SK-N-SH treated with all-trans-retinoic acid at 6 μM for 48 hours (cell line): Measurements from ENCODE around the gene MUC21.

Experiments
- ATAC-seq: fragments of 200-7000 bp; cut with Tn5 transposase; 3 replicates; pipeline ENCODE4 v1.9.1; 2020; ENCODE audit warnings: mild to moderate bottlenecking, moderate library complexity
- ARNTL ChIP-seq: fragments of 450-650 bp; formaldehyde crosslinking; IDR thresholded peaks from 2 replicates; pipeline ENCODE4 v1.5.0; 2020; ENCODE audit warnings: low read depth, mild to moderate bottlenecking, moderate library complexity, borderline replicate concordance
- BACH2 ChIP-seq: fragments of 250-450 bp; sonication (Bioruptor Pico); IDR thresholded peaks from 2 replicates; pipeline ENCODE4 v1.9.0; 2021; ENCODE audit warnings: mild to moderate bottlenecking, borderline replicate concordance
- CSDC2 ChIP-seq: fragments of 250-450 bp; sonication (Bioruptor Pico); IDR thresholded peaks from 2 replicates; pipeline ENCODE4 v1.5.0; 2020; ENCODE audit warnings: mild to moderate bottlenecking, moderate library complexity
- ESRRG ChIP-seq: fragments of 250-450 bp; sonication (Bioruptor Pico); IDR thresholded peaks from 2 replicates; pipeline ENCODE4 v1.6.1; 2021; ENCODE audit warnings: mild to moderate bottlenecking
- GLIS3 ChIP-seq: fragments of 250-450 bp; sonication (Bioruptor Pico); IDR thresholded peaks from 2 replicates; pipeline ENCODE4 v1.5.0; 2020; ENCODE audit warnings: mild to moderate bottlenecking, moderate library complexity
- OSR1 ChIP-seq: fragments of 250-450 bp; sonication (Bioruptor Pico); IDR thresholded peaks from 2 replicates; pipeline ENCODE4 v1.8.0; 2022; ENCODE audit warnings: moderate library complexity, mild to moderate bottlenecking, inconsistent platforms
- PATZ1 ChIP-seq: fragments of 250-450 bp; sonication (Bioruptor Pico); IDR thresholded peaks from 2 replicates; pipeline ENCODE4 v1.8.0; 2020; ENCODE audit warnings: mild to moderate bottlenecking, moderate library complexity, borderline replicate concordance
- PPARA ChIP-seq: fragments of 250-450 bp; sonication (Bioruptor Pico); IDR thresholded peaks from 2 replicates; pipeline ENCODE4 v1.5.0; 2020; ENCODE audit warnings: mild to moderate bottlenecking, borderline replicate concordance
- RARB ChIP-seq: fragments of 250-450 bp; sonication (Bioruptor Pico); IDR thresholded peaks from 2 replicates; pipeline ENCODE4 v1.8.0; 2021; ENCODE audit warnings: mild to moderate bottlenecking, moderate library complexity
- TCF4 ChIP-seq: fragments of 250-450 bp; sonication (Bioruptor Pico); IDR thresholded peaks from 2 replicates; pipeline ENCODE4 v1.8.0; 2021; ENCODE audit warnings: mild to moderate bottlenecking, moderate library complexity, borderline replicate concordance
- TOX ChIP-seq: fragments of 250-450 bp; sonication (Bioruptor Pico); IDR thresholded peaks from 2 replicates; pipeline ENCODE4 v1.8.0; 2021; ENCODE audit warnings: mild to moderate bottlenecking, moderate library complexity, borderline replicate concordance
- TSHZ2 ChIP-seq: fragments of 250-450 bp; sonication (Bioruptor Pico); IDR thresholded peaks from 2 replicates; pipeline ENCODE4 v1.5.0; 2020; ENCODE audit warnings: mild to moderate bottlenecking, moderate library complexity
- ZC3H10 ChIP-seq: fragments of 250-450 bp; sonication (Bioruptor Pico); IDR thresholded peaks from 2 replicates; pipeline ENCODE4 v1.5.1; 2021; ENCODE audit warnings: mild to moderate bottlenecking, moderate library complexity
- ZFP3 ChIP-seq: fragments of 250-450 bp; sonication (Bioruptor Pico); IDR thresholded peaks from 2 replicates; pipeline ENCODE4 v1.5.0; 2020; ENCODE audit warnings: mild to moderate bottlenecking, moderate library complexity
- ZFP30 ChIP-seq: fragments of 450-650 bp; formaldehyde crosslinking; IDR thresholded peaks from 2 replicates; pipeline ENCODE4 v1.5.0; 2022; ENCODE audit warnings: mild to moderate bottlenecking, moderate library complexity
- ZNF565 ChIP-seq: fragments of 450-650 bp; formaldehyde crosslinking; conservative IDR thresholded peaks from 2 replicates; pipeline ENCODE4 v1.5.0; 2020; ENCODE audit warnings: low read depth, mild to moderate bottlenecking, moderate library complexity
- ZNF70 ChIP-seq: fragments of 450-650 bp; formaldehyde crosslinking; IDR thresholded peaks from 2 replicates; pipeline ENCODE4 v1.5.0; 2020; ENCODE audit warnings: mild to moderate bottlenecking, moderate library complexity
- ZNF8 ChIP-seq: fragments of 450-650 bp; formaldehyde crosslinking; IDR thresholded peaks from 2 replicates; pipeline ENCODE4 v1.5.0; 2020; ENCODE audit warnings: mild to moderate bottlenecking, moderate library complexity
- TF ChIP-seq, protein P1 (sequence below): fragments of 250-450 bp; sonication (Bioruptor Pico); IDR thresholded peaks from 2 replicates; pipeline ENCODE4 v1.5.1; 2020; ENCODE audit warnings: low read depth, mild to moderate bottlenecking, moderate library complexity
- TF ChIP-seq, protein P2 (sequence below): fragments of 250-450 bp; sonication (Bioruptor Pico); IDR thresholded peaks from 2 replicates; pipeline ENCODE4 v1.8.0; 2021; ENCODE audit warnings: low read depth, mild to moderate bottlenecking, moderate library complexity, borderline replicate concordance
- TF ChIP-seq, protein P3 (sequence below): fragments of 250-450 bp; sonication (Bioruptor Pico); IDR thresholded peaks from 2 replicates; pipeline ENCODE4 v1.5.1; 2021; ENCODE audit warnings: mild to moderate bottlenecking, moderate library complexity

MUC21 gene

DNA sequence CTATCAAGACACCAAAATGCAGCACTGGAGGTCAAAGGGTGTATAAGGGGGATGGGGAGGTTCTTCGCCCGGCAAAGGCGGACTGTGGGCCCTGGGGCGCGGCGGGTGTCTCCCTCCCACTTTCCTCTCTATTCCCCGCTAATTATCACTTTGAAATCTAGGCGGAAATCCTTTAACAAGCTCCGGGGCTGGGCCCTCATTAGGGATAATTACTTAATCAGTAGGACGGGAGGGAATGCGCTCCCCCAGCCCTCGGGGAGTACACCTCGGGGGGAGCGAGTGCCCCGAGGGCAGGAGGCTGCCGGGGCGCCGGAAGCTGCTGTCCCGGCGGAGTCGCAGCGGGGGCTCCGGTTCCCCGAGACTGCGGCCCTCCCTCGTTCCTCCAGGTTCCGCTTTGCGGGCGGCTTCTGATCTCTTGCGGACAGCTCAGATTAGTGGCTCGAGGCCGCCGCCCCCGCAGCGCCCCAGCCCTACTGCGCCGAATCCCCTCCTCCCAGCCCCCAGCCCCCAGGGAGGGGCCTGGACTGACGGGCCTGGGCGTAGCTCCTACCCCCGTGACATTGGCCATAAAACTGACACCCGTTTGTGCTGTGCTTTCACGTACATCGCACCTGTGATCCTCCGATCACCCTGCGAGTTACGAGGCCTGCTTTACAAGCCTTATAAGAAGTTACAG lies 28.0 kb upstream of the MUC21 start:
- ATAC-seq: peak; percentile 78
- TF ChIP-seq PATZ1 (CRISPR knock-in tag): no peak
- TF ChIP-seq, protein P1, sequence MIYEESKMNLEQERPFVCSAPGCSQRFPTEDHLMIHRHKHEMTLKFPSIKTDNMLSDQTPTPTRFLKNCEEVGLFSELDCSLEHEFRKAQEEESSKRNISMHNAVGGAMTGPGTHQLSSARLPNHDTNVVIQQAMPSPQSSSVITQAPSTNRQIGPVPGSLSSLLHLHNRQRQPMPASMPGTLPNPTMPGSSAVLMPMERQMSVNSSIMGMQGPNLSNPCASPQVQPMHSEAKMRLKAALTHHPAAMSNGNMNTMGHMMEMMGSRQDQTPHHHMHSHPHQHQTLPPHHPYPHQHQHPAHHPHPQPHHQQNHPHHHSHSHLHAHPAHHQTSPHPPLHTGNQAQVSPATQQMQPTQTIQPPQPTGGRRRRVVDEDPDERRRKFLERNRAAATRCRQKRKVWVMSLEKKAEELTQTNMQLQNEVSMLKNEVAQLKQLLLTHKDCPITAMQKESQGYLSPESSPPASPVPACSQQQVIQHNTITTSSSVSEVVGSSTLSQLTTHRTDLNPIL: no peak
- no peak for TF ChIP-seq ZNF8 (CRISPR knock-in tag)
- TF ChIP-seq ZNF70 (CRISPR knock-in tag): no peak
- no peak for TF ChIP-seq OSR1 (CRISPR knock-in tag)
- no peak for TF ChIP-seq TSHZ2 (CRISPR knock-in tag)
- no peak for TF ChIP-seq TCF4 (CRISPR knock-in tag)
- no peak for TF ChIP-seq GLIS3 (CRISPR knock-in tag)
- no peak for TF ChIP-seq TOX (CRISPR knock-in tag)
- TF ChIP-seq ZNF565 (CRISPR knock-in tag): no peak
- TF ChIP-seq BACH2 (CRISPR knock-in tag): no peak

- no peak for ATAC-seq
- TF ChIP-seq TCF4 (CRISPR knock-in tag): no peak
- TF ChIP-seq, protein P2, sequence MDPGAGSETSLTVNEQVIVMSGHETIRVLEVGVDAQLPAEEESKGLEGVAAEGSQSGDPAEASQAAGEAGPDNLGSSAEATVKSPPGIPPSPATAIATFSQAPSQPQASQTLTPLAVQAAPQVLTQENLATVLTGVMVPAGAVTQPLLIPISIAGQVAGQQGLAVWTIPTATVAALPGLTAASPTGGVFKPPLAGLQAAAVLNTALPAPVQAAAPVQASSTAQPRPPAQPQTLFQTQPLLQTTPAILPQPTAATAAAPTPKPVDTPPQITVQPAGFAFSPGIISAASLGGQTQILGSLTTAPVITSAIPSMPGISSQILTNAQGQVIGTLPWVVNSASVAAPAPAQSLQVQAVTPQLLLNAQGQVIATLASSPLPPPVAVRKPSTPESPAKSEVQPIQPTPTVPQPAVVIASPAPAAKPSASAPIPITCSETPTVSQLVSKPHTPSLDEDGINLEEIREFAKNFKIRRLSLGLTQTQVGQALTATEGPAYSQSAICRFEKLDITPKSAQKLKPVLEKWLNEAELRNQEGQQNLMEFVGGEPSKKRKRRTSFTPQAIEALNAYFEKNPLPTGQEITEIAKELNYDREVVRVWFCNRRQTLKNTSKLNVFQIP: no peak
- TF ChIP-seq BACH2 (CRISPR knock-in tag): no peak
- TF ChIP-seq CSDC2: no peak
- TF ChIP-seq ZFP30 (CRISPR knock-in tag): no peak
- no peak for TF ChIP-seq ARNTL (CRISPR knock-in tag)
- TF ChIP-seq TSHZ2 (CRISPR knock-in tag): no peak
- TF ChIP-seq ESRRG: no peak
- no peak for TF ChIP-seq RARB (CRISPR knock-in tag)
- TF ChIP-seq, protein P3, sequence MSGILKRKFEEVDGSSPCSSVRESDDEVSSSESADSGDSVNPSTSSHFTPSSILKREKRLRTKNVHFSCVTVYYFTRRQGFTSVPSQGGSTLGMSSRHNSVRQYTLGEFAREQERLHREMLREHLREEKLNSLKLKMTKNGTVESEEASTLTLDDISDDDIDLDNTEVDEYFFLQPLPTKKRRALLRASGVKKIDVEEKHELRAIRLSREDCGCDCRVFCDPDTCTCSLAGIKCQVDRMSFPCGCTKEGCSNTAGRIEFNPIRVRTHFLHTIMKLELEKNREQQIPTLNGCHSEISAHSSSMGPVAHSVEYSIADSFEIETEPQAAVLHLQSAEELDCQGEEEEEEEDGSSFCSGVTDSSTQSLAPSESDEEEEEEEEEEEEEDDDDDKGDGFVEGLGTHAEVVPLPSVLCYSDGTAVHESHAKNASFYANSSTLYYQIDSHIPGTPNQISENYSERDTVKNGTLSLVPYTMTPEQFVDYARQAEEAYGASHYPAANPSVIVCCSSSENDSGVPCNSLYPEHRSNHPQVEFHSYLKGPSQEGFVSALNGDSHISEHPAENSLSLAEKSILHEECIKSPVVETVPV: no peak
- no peak for TF ChIP-seq ZC3H10 (CRISPR knock-in tag)
- TF ChIP-seq, protein P1: no peak
- no peak for TF ChIP-seq ZFP3
- TF ChIP-seq ZNF8 (CRISPR knock-in tag): no peak
- TF ChIP-seq PPARA (CRISPR knock-in tag): no peak
- TF ChIP-seq GLIS3 (CRISPR knock-in tag): no peak
- no peak for TF ChIP-seq OSR1 (CRISPR knock-in tag)
- TF ChIP-seq ZNF565 (CRISPR knock-in tag): no peak
- TF ChIP-seq ZNF70 (CRISPR knock-in tag): no peak
- no peak for TF ChIP-seq PATZ1 (CRISPR knock-in tag)
These were observed 25.8 kb upstream of the MUC21 start for GRCh38 chr6:30957716-30958115.
